ENCODE data around the gene ZNF318.

- TF ChIP-seq POLR2A (IDR thresholded peaks at IDR 0.05; ENCODE audit: low read length) (no peak), GATA1 (IDR thresholded peaks at IDR 0.05; ENCODE audit: low read depth, low read length) (no peak)
These were observed 31.2 kb downstream of the ZNF318 start for GRCh38 chr6:43338243-43338642.

Measured in erythroblast (primary cell).